ENCODE results near the gene MRPL28. TPM values are rescaled to one million over a fixed set of nuclear protein-coding genes. Genes with fewer than 3 reads are reported as not detected.
"Not testable (repeated sequence)": the region's sequence is repeated elsewhere in the genome, so short reads cannot be mapped to it uniquely, and the experiment has no call there.

MRPL28 gene
- total RNA-seq, 3 donors from 2014 or later: 67.0 to 78.7 (median 69.0) TPM

- no peak for TF ChIP-seq POLR2A (IDR thresholded peaks at IDR 0.05)
- no peak for TF ChIP-seq POLR2AphosphoS5 (IDR thresholded peaks at IDR 0.05)
- TF ChIP-seq CTCF (IDR thresholded peaks at IDR 0.05): no peak
- no peak overlapping the region for H3K4me3 ChIP-seq
- no peaks in the 10 kb centered on the region for H3K9me3 ChIP-seq
- H3K4me1 ChIP-seq: peaks cover 0 to 6% of the 10 kb centered on the region in 2 donors
- H3K27me3 ChIP-seq: peaks cover 0 to 12% of the 10 kb centered on the region in 2 donors
- H3K27ac ChIP-seq: no peak overlapping the region
- no peak for DNase-seq (ENCODE audit: low spot score in 2 of 2)
- intact Hi-C loops (cut with DNase I; ENCODE audit: low total_unique reads): no loop called here
- peaks cover 7% of the 10 kb centered on the region for H3K36me3 ChIP-seq
Observed at GRCh38 chr16:366476-366875, 3.9 kb downstream of the MRPL28 start.

- no peak for DNase-seq (ENCODE audit: low spot score in 2 of 2)
- H3K27ac ChIP-seq: no peak overlapping the region
- intact Hi-C loops (cut with DNase I; ENCODE audit: low total_unique reads): loop anchor here (5.0 kb wide), 1 partner anchor 258 kb away; no protein-coding TSS in a partner anchor
- H3K9me3 ChIP-seq: no peaks in the 10 kb centered on the region
- no peak overlapping the region for H3K4me3 ChIP-seq
- peaks cover 0 to 4% of the 10 kb centered on the region in 2 donors for H3K4me1 ChIP-seq
- peaks cover 0 to 12% of the 10 kb centered on the region in 2 donors for H3K27me3 ChIP-seq
- TF ChIP-seq POLR2AphosphoS5 (IDR thresholded peaks at IDR 0.05) (no peak), CTCF (IDR thresholded peaks at IDR 0.05) (no peak), POLR2A (IDR thresholded peaks at IDR 0.05) (no peak)
- peaks cover 7% of the 10 kb centered on the region for H3K36me3 ChIP-seq
Observed at GRCh38 chr16:364595-365491, 5.5 kb downstream of the MRPL28 start.

- no peak for TF ChIP-seq POLR2AphosphoS5 (IDR thresholded peaks at IDR 0.05)
- no peak for TF ChIP-seq POLR2A (IDR thresholded peaks at IDR 0.05)
- TF ChIP-seq CTCF (IDR thresholded peaks at IDR 0.05): no peak
- DNase-seq (ENCODE audit: low spot score in 2 of 2): no peak
- peaks cover 0 to 12% of the 10 kb centered on the region in 2 donors for H3K27me3 ChIP-seq
- H3K27ac ChIP-seq: no peak overlapping the region
- no peaks in the 10 kb centered on the region for H3K9me3 ChIP-seq
- peaks cover 7% of the 10 kb centered on the region for H3K36me3 ChIP-seq
- H3K4me3 ChIP-seq: no peak overlapping the region
- H3K4me1 ChIP-seq: no peaks in the 10 kb centered on the region
- intact Hi-C loops (cut with DNase I; ENCODE audit: low total_unique reads): loop anchor here (5.0 kb wide), 1 partner anchor 257 kb away; no protein-coding TSS in a partner anchor
Observed at GRCh38 chr16:363766-364490, 6.4 kb downstream of the MRPL28 start.

GRCh38 chr16:363110-363765 is 7.1 kb downstream of the MRPL28 start:
- no peak for DNase-seq (ENCODE audit: low spot score in 2 of 2)
- H3K36me3 ChIP-seq: peaks cover 6% of the 10 kb centered on the region
- H3K9me3 ChIP-seq: no peaks in the 10 kb centered on the region
- intact Hi-C loops (cut with DNase I; ENCODE audit: low total_unique reads): loop anchor here (5.0 kb wide), 1 partner anchor 256 kb away; no protein-coding TSS in a partner anchor
- H3K27me3 ChIP-seq: peaks cover 0 to 12% of the 10 kb centered on the region in 2 donors
- TF ChIP-seq POLR2A (IDR thresholded peaks at IDR 0.05) (no peak), CTCF (IDR thresholded peaks at IDR 0.05) (no peak), POLR2AphosphoS5 (IDR thresholded peaks at IDR 0.05) (no peak)
- no peaks in the 10 kb centered on the region for H3K4me1 ChIP-seq
- no peak overlapping the region for H3K27ac ChIP-seq
- no peak overlapping the region for H3K4me3 ChIP-seq

GRCh38 chr16:362702-362999 is 7.7 kb downstream of the MRPL28 start:
- not testable (repeated sequence) for H3K36me3 ChIP-seq; DNase-seq (ENCODE audit: low spot score in 2 of 2); H3K9me3 ChIP-seq; H3K4me3 ChIP-seq; H3K4me1 ChIP-seq; H3K27ac ChIP-seq
- intact Hi-C loops (cut with DNase I; ENCODE audit: low total_unique reads): loop anchor here (5.0 kb wide), 1 partner anchor 255 kb away; no protein-coding TSS in a partner anchor
- peaks cover 0 to 12% of the 10 kb centered on the region in 2 donors for H3K27me3 ChIP-seq
